ENCODE measurements around the gene CDCP1. TPM values are rescaled to one million over a fixed set of nuclear protein-coding genes. Genes with fewer than 3 reads are reported as not detected.

The CDCP1 gene
- total and polyA plus RNA-seq, 7 donors, result 0.01 to 1.4 (median 0.27) TPM

DNA sequence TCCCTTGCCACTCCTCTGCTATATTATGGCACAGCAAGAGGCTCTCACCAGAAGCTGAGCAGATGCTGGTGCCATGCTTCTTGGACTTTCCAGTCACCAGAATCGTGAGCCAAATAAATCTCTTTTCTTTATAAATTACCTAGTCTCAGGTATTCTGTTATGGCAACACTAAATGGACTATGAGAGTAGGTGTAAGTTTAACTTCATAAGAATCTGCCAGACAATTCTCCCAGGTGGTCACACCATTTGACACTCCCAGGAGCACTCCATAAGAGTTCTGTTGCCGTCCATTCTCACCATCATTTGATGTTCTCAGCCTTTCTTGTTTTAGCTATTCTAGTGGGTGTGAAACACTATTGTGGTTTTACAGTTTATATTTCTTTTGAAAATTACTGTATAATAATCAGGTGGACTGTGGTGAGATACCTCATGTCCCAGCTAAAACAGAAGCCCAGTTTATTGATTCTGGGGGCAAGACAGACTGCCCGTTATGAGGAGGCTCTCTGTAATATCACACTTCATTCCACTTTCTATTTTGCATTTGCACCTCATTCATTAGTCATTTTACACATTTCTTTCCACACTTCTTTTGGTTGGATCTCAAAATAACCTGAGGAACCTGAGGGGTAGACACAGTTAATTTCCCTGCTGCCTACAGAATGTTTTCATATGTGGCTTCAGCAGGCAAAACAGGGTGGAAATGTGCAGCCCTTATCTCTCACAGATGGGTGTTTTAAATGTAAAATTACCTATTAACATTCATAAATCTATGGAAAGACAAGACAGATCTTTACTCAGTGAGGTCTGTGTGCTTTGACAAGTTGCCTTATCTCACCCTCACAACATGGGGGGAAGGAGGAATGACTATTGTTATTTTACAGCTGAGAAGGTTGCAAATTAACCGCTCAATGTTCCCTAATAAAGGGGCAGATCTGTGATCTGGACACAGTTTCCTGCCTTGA, 42.1 kb downstream of the CDCP1 start:
- ATAC-seq (no peak), DNase-seq (no peak)
- no peaks in the 10 kb centered on the region for H3K36me3 ChIP-seq (ENCODE audit: insufficient read depth in 1 of 2, low read depth in 1 of 2)
- intact Hi-C loops (cut with DNase I), result no loop called here
- no peaks in the 10 kb centered on the region for H3K27me3 ChIP-seq (ENCODE audit: insufficient read depth in 3 of 3, low read length in 2 of 3)
- H3K4me3 ChIP-seq, result no peak overlapping the region
- TF ChIP-seq, protein P1, sequence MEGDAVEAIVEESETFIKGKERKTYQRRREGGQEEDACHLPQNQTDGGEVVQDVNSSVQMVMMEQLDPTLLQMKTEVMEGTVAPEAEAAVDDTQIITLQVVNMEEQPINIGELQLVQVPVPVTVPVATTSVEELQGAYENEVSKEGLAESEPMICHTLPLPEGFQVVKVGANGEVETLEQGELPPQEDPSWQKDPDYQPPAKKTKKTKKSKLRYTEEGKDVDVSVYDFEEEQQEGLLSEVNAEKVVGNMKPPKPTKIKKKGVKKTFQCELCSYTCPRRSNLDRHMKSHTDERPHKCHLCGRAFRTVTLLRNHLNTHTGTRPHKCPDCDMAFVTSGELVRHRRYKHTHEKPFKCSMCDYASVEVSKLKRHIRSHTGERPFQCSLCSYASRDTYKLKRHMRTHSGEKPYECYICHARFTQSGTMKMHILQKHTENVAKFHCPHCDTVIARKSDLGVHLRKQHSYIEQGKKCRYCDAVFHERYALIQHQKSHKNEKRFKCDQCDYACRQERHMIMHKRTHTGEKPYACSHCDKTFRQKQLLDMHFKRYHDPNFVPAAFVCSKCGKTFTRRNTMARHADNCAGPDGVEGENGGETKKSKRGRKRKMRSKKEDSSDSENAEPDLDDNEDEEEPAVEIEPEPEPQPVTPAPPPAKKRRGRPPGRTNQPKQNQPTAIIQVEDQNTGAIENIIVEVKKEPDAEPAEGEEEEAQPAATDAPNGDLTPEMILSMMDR (IDR thresholded peaks at IDR 0.05), result no peak
- H3K9me3 ChIP-seq, result no peaks in the 10 kb centered on the region
- no peaks in the 10 kb centered on the region for H3K4me1 ChIP-seq
- H3K27ac ChIP-seq, result no peak overlapping the region
- WGBS, 3 donors, result 79 to 91% (median 82%) methylated on average over 4 of the region's 4 CpGs

DNA sequence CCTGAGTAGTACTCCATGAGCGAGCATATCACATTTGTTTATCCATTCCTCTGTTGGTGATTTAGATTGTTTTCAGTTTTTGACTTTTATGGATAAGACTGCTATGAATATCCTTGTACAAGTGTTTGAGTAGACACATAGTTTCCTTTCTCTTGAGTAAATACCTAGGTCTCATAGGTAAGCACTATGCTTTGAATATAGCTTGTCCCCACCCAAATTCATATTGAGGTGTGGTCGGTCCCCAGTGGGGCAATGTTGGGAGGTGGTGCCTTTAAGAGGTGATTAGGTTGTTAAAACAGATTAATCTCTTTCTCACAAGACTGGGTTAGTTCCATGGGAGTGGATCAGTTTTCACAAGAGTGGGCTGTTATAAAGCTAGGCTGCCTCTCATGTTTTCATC, 42.8 kb downstream of the CDCP1 start:
- TF ChIP-seq, protein P1 (IDR thresholded peaks at IDR 0.05), result no peak
- no peaks in the 10 kb centered on the region for H3K4me1 ChIP-seq

DNA sequence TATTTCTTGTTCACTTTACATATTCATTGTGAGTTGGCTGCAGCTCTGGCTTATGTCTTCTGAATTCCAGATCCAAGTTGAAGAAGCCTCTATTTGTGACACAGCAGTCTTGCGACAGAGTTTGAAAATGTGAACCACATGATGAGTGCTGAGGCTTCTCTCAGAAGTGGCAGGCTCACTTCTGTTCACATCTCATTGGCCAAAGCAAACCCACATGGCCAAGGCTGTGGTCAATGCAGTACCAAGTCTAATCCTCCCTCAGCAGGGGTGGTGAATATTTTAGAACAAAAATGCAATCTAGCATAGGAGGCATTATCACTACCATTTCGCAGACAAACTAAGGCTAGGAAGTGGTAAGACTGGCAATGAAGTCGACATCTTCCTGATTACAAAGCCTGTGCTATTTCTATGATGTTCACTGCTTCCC, 45.2 kb downstream of the CDCP1 start:
- TF ChIP-seq, protein P1 (IDR thresholded peaks at IDR 0.05), result no peak
- Histone ChIP-seq H3K36me3 (ENCODE audit: insufficient read depth in 1 of 2, low read depth in 1 of 2) (no peaks in the 10 kb centered on the region), H3K9me3 (no peaks in the 10 kb centered on the region), H3K4me3 (no peak overlapping the region), H3K27ac (no peak overlapping the region), H3K4me1 (no peaks in the 10 kb centered on the region), H3K27me3 (ENCODE audit: insufficient read depth in 3 of 3, low read length in 2 of 3) (no peaks in the 10 kb centered on the region)
- intact Hi-C loops (cut with DNase I), result no loop called here
- ATAC-seq (no peak), DNase-seq (no peak)
- 90 to 95% (median 92%) methylated on average over 3 of the region's 3 CpGs for WGBS, 3 donors

More for the DNA sequence above, 42.8 kb downstream of the CDCP1 start:
- intact Hi-C loops (cut with DNase I), result no loop called here
- no peaks in the 10 kb centered on the region for H3K27me3 ChIP-seq (ENCODE audit: insufficient read depth in 3 of 3, low read length in 2 of 3)
- no peak overlapping the region for H3K4me3 ChIP-seq
- WGBS, 3 donors, result 91 to 95% (median 92%) methylated on average over 2 of the region's 2 CpGs
- DNase-seq (no peak), ATAC-seq (no peak)
- H3K36me3 ChIP-seq (ENCODE audit: insufficient read depth in 1 of 2, low read depth in 1 of 2), result no peaks in the 10 kb centered on the region
- H3K9me3 ChIP-seq, result no peaks in the 10 kb centered on the region
- H3K27ac ChIP-seq, result no peak overlapping the region

DNA sequence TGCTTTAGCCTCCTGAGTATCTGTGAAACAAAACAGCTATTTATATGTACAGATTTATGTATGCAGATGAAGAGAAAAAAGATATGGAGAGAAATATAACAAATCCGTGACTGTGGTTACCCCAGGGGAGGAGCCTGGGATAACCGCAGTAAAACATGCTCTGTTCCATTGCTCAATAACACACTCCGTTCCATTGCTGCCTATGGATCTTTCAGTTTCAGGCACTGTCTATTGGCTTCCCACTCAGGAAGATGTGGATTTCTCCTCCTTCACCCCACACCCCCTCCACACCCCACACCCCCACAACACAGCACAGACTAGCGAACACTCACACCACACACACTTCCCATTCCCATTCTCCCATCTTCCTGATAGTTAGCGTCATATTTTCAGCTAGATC, 47.9 kb downstream of the CDCP1 start:
- Histone ChIP-seq H3K36me3 (ENCODE audit: insufficient read depth in 1 of 2, low read depth in 1 of 2) (no peaks in the 10 kb centered on the region), H3K4me1 (no peaks in the 10 kb centered on the region), H3K9me3 (no peaks in the 10 kb centered on the region), H3K27me3 (ENCODE audit: insufficient read depth in 3 of 3, low read length in 2 of 3) (no peaks in the 10 kb centered on the region), H3K4me3 (no peak overlapping the region), H3K27ac (no peak overlapping the region)
- TF ChIP-seq, protein P1 (IDR thresholded peaks at IDR 0.05), result no peak
- 71 to 80% (median 79%) methylated on average over 5 of the region's 5 CpGs for whole genome bisulfite sequencing, 3 donors
- intact Hi-C loops (cut with DNase I), result no loop called here
- DNase-seq (no peak), ATAC-seq (no peak)

Measured in psoas muscle (tissue), 8 donors.